B cell (primary cell): ENCODE data around the gene PARVG. TPM values are rescaled to one million over a fixed set of nuclear protein-coding genes. Genes with fewer than 3 reads are reported as not detected.

Experiments used
- ATAC-seq: fragments of 200-7000 bp; cut with Tn5 transposase; one replicate; pipeline ENCODE4 v1.10.0; 2021; ENCODE audit warnings: low read depth, mild to moderate bottlenecking, moderate number of reproducible peaks, moderate library complexity
- CTCF ChIA-PET: fragments of 350-600 bp; sonication (Branson Sonifier 250); formaldehyde crosslinking; loops from one replicate; lab custom pipeline; 2021; ENCODE audit warnings: antibody characterized with exemption, inconsistent platforms; lab: Charles Lee
- POLR2A ChIA-PET: fragments of 350-600 bp; sonication (Branson Sonifier 250); formaldehyde crosslinking; loops from one replicate; lab custom pipeline; 2021; ENCODE audit warnings: antibody characterized with exemption; lab: Charles Lee
- DNase-seq: peaks from one replicate; pipeline ENCODE4 v3.0.0; 2013
- H2AFZ ChIP-seq: 2 replicates; pipeline ENCODE4 v1.6.1; 2012; ENCODE audit warnings: mild to moderate bottlenecking, low read depth, low read length; ENCODE audit not compliant: insufficient read depth, poor library complexity, severe bottlenecking
- H3K27ac ChIP-seq, 2 donors: 1 replicate in 1 of 2; 2 replicates in 1 of 2; pipeline ENCODE4 v1.5.1; 2012 to 2013; ENCODE audit warnings: low read length in 2 of 2, mild to moderate bottlenecking in 2 of 2, moderate library complexity in 1 of 2
- H3K27me3 ChIP-seq, 4 experiments: fragments of 200-600 bp in 1 of 4; sonication (generic) in 1 of 4; replicated peaks in 1 of 4; 1 replicate in 2 of 4; 2 replicates in 2 of 4; pipeline versions ENCODE4 v1.6.1 to v1.7.0; 2013 to 2016; ENCODE audit warnings: low read length in 3 of 4, mild to moderate bottlenecking in 2 of 4, mixed read lengths in 1 of 4, moderate library complexity in 1 of 4; ENCODE audit not compliant: insufficient read depth in 4 of 4, control insufficient read depth in 3 of 4; ENCODE audit errors: control extremely low read depth in 1 of 4
- H3K36me3 ChIP-seq, 2 experiments: replicated peaks in 1 of 2; 1 replicate in 1 of 2; 2 replicates in 1 of 2; pipeline versions ENCODE4 v1.6.1 to v1.7.1; 2013; ENCODE audit warnings: low read length in 1 of 2; ENCODE audit not compliant: insufficient read depth in 2 of 2, control insufficient read depth in 1 of 2; ENCODE audit errors: control extremely low read depth in 1 of 2, extremely low read depth in 1 of 2
- H3K4me1 ChIP-seq, 2 donors: fragments of 200-600 bp in 1 of 2; sonication (generic) in 1 of 2; 1 replicate in 1 of 2; 2 replicates in 1 of 2; pipeline versions ENCODE4 v1.5.1 to v1.6.1; 2013 to 2017; ENCODE audit warnings: low read length in 2 of 2; ENCODE audit not compliant: control insufficient read depth in 2 of 2, insufficient read depth in 2 of 2
- H3K4me2 ChIP-seq: replicated peaks from 2 replicates; pipeline ENCODE3; 2012; ENCODE audit warnings: mild to moderate bottlenecking, low read depth, low read length; ENCODE audit not compliant: poor library complexity, severe bottlenecking
- H3K4me3 ChIP-seq, 5 experiments: fragments of 200-600 bp in 1 of 5; sonication (generic) in 1 of 5; 1 replicate in 3 of 5; 2 replicates in 2 of 5; pipeline versions ENCODE4 v1.5.1 to v1.7.0; 2011 to 2016; ENCODE audit warnings: low read length in 4 of 5, mild to moderate bottlenecking in 4 of 5, low read depth in 2 of 5, control low read depth in 1 of 5, moderate library complexity in 1 of 5; ENCODE audit not compliant: insufficient read depth in 1 of 5; ENCODE audit errors: control extremely low read depth in 1 of 5, extremely low read depth in 1 of 5
- H3K79me2 ChIP-seq: fragments of 200-600 bp; sonication (generic); one replicate; pipeline ENCODE4 v1.6.0; 2016; ENCODE audit warnings: low read length; ENCODE audit not compliant: control insufficient read depth, insufficient read depth
- H3K9ac ChIP-seq: fragments of 200-600 bp; sonication (generic); 2 replicates; pipeline ENCODE4 v1.6.1; 2017; ENCODE audit warnings: mild to moderate bottlenecking, low read length, moderate library complexity
- H3K9me3 ChIP-seq, 3 donors: one replicate each; pipeline versions ENCODE4 v1.6.1 to v1.7.1; 2013; ENCODE audit warnings: low read length in 2 of 3; ENCODE audit not compliant: control insufficient read depth in 2 of 3, insufficient read depth in 1 of 3; ENCODE audit errors: control extremely low read depth in 1 of 3
- H4K20me1 ChIP-seq: 2 replicates; pipeline ENCODE4 v1.6.0; 2012; ENCODE audit warnings: mild to moderate bottlenecking, low read length; ENCODE audit not compliant: insufficient read depth, control insufficient read depth, poor library complexity, severe bottlenecking
- H3K27ac Mint-ChIP-seq: one replicate; pipeline ENCODE4 v1.8.0; 2021; ENCODE audit warnings: mixed read lengths
- H3K27me3 Mint-ChIP-seq: one replicate; pipeline ENCODE4 v1.8.0; 2021; ENCODE audit warnings: mixed read lengths
- H3K4me1 Mint-ChIP-seq: one replicate; pipeline ENCODE4 v1.8.0; 2021; ENCODE audit warnings: mixed read lengths
- H3K4me3 Mint-ChIP-seq: one replicate; pipeline ENCODE4 v1.8.0; 2021; ENCODE audit warnings: mixed read lengths
- H3K9me3 Mint-ChIP-seq: one replicate; pipeline ENCODE4 v1.8.0; 2022; ENCODE audit warnings: mixed read lengths; ENCODE audit not compliant: insufficient read depth
- EZH2 ChIP-seq: IDR thresholded peaks from 2 replicates; pipeline ENCODE4 v1.6.1; 2012; ENCODE audit warnings: borderline replicate concordance, low read depth, mild to moderate bottlenecking, moderate library complexity, low read length; ENCODE audit not compliant: insufficient read depth, poor library complexity, severe bottlenecking
- WGBS: methylation state at CpG from one replicate; pipeline ENCODE4 v1.1.5; 2013; ENCODE audit warnings: missing lambda C conversion rate; ENCODE audit not compliant: insufficient coverage; 5-methylcytosine and 5-hydroxymethylcytosine counted together
- intact Hi-C: fragments of 100-400 bp; cut with micrococcal nuclease; formaldehyde crosslinking; loops from one replicate; pipeline ENCODE4 v1.10.0; 2022
- polyA plus RNA-seq: library from polyadenylated mRNA; depleted of rRNA; stranded (reverse); fragments of >200 nt; gene quantifications from 2 replicates; pipeline ENCODE4 v1.2.3, GENCODE V29; 2012
- total RNA-seq, 2 donors: library from RNA; stranded (reverse); fragments of 120-200 nt in 1 of 2; gene quantifications; 1 replicate in 1 of 2; 2 replicates in 1 of 2; pipeline versions ENCODE4 v1.2.3 to v1.2.4, GENCODE V29; 2013 to 2022
- TF ChIP-seq, protein P1 (sequence below): fragments of 200-600 bp; IDR thresholded peaks from one replicate; pipeline ENCODE4 v1.8.0; 2022; ENCODE audit warnings: antibody characterized with exemption, mild to moderate bottlenecking

PARVG gene
- total and polyA plus RNA-seq, 2 donors (not counting 1 experiment from before 2014, with no cell fraction given), result 247 to 698 TPM

DNA sequence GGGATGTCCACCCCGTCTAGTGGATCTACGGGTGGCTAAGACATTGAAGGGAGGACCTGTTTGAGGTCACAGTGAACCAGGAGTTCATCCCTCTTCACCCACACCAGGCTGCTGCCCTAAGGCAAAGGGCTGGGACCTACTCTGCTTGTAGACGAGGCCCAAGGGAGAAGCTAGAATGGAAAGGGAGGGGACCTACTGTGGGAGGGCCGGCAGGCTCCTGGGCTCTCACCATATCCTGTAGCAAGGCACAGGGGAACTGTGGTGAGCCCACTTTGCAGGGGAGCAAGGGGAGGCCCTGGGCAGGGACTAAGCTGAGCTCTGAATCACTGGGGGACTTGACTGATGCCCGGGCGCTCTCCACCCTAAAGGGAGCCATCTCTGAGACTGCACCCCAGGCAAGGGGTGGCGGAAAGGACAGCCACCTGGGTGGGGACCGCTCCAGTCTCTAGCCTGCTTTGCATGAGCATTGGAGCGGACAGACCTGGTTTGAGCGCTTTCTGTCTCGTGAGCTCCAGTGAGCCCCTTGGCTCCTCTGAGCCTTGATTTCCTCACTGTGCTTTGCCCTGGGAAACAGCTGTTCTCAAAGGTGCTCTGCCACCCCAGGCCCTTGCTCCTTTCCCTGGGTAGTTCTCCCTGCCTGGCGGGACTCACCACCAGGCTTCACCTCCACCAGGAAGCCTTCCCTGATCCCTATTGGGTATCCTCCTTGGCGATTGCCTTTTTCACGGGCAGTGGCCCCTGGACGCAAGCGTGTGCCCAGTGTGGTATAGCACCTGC, 24.2 kb downstream of the PARVG start:
- peak; percentile 92 for ATAC-seq
- ChIA-PET POLR2A (interaction anchor here (1.4 kb wide), 2 partner anchors 23 to 32 kb away, joined by 3 read pairs; no protein-coding TSS in a partner anchor), CTCF (interaction anchor here (0.8 to 1.3 kb wide), 2 partner anchors 34 to 119 kb away, joined by 3 read pairs; no protein-coding TSS in a partner anchor)
- peaks cover 9% of the 10 kb centered on the region for H3K9me3 Mint-ChIP-seq
- peaks cover 33 to 44% of the 10 kb centered on the region in 2 donors for H3K4me1 ChIP-seq
- H3K27ac Mint-ChIP-seq, result peak overlapping the region; percentile 75
- H3K9ac ChIP-seq, result peak overlapping the region; percentile 1
- no peaks in the 10 kb centered on the region for H3K27me3 Mint-ChIP-seq
- DNase-seq, result peak; percentile 69
- intact Hi-C loops, result no loop called here
- H3K4me2 ChIP-seq, result peak overlapping the region; percentile 66
- H2AFZ ChIP-seq, result no peak overlapping the region
- H3K79me2 ChIP-seq, result peaks cover 4% of the 10 kb centered on the region
- H3K4me1 Mint-ChIP-seq, result peaks cover 51% of the 10 kb centered on the region
- H3K4me3 ChIP-seq, result peak overlapping the region in 1 of 5 experiments; percentile 10
- H3K9me3 ChIP-seq, result peaks cover 0 to 5% (median 0%) of the 10 kb centered on the region in 3 donors
- 52% methylated on average over 14 of the region's 16 CpGs for WGBS
- TF ChIP-seq, protein P1, sequence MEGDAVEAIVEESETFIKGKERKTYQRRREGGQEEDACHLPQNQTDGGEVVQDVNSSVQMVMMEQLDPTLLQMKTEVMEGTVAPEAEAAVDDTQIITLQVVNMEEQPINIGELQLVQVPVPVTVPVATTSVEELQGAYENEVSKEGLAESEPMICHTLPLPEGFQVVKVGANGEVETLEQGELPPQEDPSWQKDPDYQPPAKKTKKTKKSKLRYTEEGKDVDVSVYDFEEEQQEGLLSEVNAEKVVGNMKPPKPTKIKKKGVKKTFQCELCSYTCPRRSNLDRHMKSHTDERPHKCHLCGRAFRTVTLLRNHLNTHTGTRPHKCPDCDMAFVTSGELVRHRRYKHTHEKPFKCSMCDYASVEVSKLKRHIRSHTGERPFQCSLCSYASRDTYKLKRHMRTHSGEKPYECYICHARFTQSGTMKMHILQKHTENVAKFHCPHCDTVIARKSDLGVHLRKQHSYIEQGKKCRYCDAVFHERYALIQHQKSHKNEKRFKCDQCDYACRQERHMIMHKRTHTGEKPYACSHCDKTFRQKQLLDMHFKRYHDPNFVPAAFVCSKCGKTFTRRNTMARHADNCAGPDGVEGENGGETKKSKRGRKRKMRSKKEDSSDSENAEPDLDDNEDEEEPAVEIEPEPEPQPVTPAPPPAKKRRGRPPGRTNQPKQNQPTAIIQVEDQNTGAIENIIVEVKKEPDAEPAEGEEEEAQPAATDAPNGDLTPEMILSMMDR, result no peak
- no peak for TF ChIP-seq EZH2
- H3K36me3 ChIP-seq, result peaks cover 0 to 49% of the 10 kb centered on the region in 2 experiments
- peak overlapping the region; percentile 41 to 69 for H3K27ac ChIP-seq
- H4K20me1 ChIP-seq, result peaks cover 37% of the 10 kb centered on the region
- no peaks in the 10 kb centered on the region for H3K27me3 ChIP-seq
- peak overlapping the region; percentile 50 for H3K4me3 Mint-ChIP-seq
